Measurements from ENCODE around the gene YY2. TPM values are rescaled to one million over a fixed set of nuclear protein-coding genes. Genes with fewer than 3 reads are reported as not detected.

The YY2 gene
- total RNA-seq, 4 donors from 2014 or later = 0.16 to 0.92 (median 0.75) TPM; not detected in 1

- no peak for ATAC-seq
- Histone ChIP-seq H3K9me3 (no peaks in the 10 kb centered on the region), H3K4me3 (no peak overlapping the region), H3K27me3 (no peaks in the 10 kb centered on the region), H3K36me3 (peaks cover 0 to 6% of the 10 kb centered on the region in 2 donors), H3K27ac (no peak overlapping the region), H3K4me1 (peaks cover 4 to 11% of the 10 kb centered on the region in 2 donors)
- in situ Hi-C loops (cut with MboI; ENCODE audit: low sequenced_read_pairs in 4 of 4) = no loop called here
- TF ChIP-seq POLR2A (IDR thresholded peaks at IDR 0.05) = no peak
- TF ChIP-seq, protein P1, sequence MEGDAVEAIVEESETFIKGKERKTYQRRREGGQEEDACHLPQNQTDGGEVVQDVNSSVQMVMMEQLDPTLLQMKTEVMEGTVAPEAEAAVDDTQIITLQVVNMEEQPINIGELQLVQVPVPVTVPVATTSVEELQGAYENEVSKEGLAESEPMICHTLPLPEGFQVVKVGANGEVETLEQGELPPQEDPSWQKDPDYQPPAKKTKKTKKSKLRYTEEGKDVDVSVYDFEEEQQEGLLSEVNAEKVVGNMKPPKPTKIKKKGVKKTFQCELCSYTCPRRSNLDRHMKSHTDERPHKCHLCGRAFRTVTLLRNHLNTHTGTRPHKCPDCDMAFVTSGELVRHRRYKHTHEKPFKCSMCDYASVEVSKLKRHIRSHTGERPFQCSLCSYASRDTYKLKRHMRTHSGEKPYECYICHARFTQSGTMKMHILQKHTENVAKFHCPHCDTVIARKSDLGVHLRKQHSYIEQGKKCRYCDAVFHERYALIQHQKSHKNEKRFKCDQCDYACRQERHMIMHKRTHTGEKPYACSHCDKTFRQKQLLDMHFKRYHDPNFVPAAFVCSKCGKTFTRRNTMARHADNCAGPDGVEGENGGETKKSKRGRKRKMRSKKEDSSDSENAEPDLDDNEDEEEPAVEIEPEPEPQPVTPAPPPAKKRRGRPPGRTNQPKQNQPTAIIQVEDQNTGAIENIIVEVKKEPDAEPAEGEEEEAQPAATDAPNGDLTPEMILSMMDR (IDR thresholded peaks at IDR 0.05 in 4 of 5, conservative IDR thresholded peaks at IDR 0.05 in 1 of 5) = no peak
- DNase-seq = no peak
- intact Hi-C loops (cut with DNase I; ENCODE audit: low total_unique reads) = no loop called here
Measured at GRCh38 chrX:21843179-21843578, 12.6 kb upstream of the YY2 start.

DNA sequence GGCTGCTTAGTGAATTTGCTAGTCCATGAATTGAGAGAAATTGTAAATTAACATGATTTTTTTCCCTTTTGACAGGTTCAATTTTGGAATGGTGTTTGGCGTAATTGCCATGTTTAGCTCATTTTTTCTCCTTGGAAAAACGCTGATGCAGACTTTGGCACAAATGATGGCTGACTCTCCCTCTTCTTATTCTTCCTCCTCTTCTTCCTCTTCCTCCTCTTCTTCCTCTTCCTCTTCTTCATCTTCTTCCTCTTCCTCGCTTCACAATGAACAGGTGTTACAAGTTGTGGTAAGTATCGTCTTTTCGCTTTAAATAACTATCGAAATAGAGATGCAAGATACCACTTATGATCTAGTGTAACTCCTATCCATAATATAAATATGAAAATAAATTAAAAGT lies 10.7 kb upstream of the YY2 start:
- no peak for TF ChIP-seq POLR2A (IDR thresholded peaks at IDR 0.05)
- TF ChIP-seq, protein P1 (IDR thresholded peaks at IDR 0.05 in 4 of 5, conservative IDR thresholded peaks at IDR 0.05 in 1 of 5) = no peak
- in situ Hi-C loops (cut with MboI; ENCODE audit: low sequenced_read_pairs in 4 of 4) (no loop called here), intact Hi-C loops (cut with DNase I; ENCODE audit: low total_unique reads) (no loop called here)
- Histone ChIP-seq H3K36me3 (peaks cover 0 to 6% of the 10 kb centered on the region in 2 donors), H3K9me3 (no peaks in the 10 kb centered on the region), H3K27me3 (no peaks in the 10 kb centered on the region), H3K4me3 (no peak overlapping the region), H3K4me1 (peaks cover 4 to 10% of the 10 kb centered on the region in 2 donors), H3K27ac (no peak overlapping the region)
- ATAC-seq (no peak), DNase-seq (no peak)

DNA sequence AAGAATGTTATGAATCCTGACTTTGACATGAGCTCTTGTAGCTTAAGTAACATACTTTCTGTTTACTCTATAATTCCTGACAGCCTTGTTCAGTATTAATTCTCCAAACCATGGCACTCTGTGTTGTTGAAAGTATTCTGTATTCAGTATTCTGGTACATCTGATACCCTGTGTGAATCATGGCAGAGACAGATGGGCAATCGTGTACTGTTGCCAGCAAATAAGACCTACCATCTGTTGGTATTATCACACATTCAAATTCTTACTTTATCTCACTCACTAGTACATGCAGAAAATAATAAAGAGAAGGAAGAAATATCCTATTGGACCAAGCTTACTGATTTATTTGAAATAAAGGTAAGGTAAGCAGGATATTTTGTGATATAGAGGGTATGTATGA lies 8.4 kb upstream of the YY2 start:
- Histone ChIP-seq H3K27me3 (no peaks in the 10 kb centered on the region), H3K9me3 (no peaks in the 10 kb centered on the region), H3K4me3 (no peak overlapping the region), H3K27ac (peak overlapping the region in 2 of 4 donors; percentile 38 to 49), H3K36me3 (peaks cover 0 to 6% of the 10 kb centered on the region in 2 donors), H3K4me1 (no peaks in the 10 kb centered on the region)
- no peak for TF ChIP-seq POLR2A (IDR thresholded peaks at IDR 0.05)
- TF ChIP-seq, protein P1 (IDR thresholded peaks at IDR 0.05 in 4 of 5, conservative IDR thresholded peaks at IDR 0.05 in 1 of 5) = no peak
- no peak for DNase-seq
- in situ Hi-C loops (cut with MboI; ENCODE audit: low sequenced_read_pairs in 4 of 4) = no loop called here
- peak; percentile 54 to 56 for ATAC-seq
- intact Hi-C loops (cut with DNase I; ENCODE audit: low total_unique reads) = no loop called here

DNA sequence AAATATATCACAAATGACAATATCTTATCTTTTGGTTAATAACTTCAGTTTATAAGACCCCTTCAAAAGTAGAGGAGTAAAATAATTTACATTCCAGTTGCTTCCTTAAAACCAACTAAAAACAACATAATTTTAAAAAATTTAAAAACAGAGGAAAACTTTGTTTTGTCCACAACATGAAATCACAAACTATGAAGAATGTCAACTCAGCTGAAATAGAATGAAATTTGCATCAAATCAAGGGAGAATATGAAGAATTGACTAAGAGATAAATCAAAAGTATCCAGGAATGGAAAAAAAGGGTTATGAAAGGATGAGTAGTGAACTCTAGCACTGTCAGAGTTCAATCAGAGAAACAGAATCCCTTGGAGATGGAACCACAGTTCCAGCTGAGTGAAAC lies 2.2 kb upstream of the YY2 start:
- in situ Hi-C loops (cut with MboI; ENCODE audit: low sequenced_read_pairs in 4 of 4) = no loop called here
- ATAC-seq (no peak), DNase-seq (no peak)
- intact Hi-C loops (cut with DNase I; ENCODE audit: low total_unique reads) = no loop called here
- no peaks in the 10 kb centered on the region for H3K4me1 ChIP-seq
- H3K9me3 ChIP-seq = no peaks in the 10 kb centered on the region
- TF ChIP-seq POLR2A (IDR thresholded peaks at IDR 0.05) = no peak
- TF ChIP-seq, protein P1 (IDR thresholded peaks at IDR 0.05 in 4 of 5, conservative IDR thresholded peaks at IDR 0.05 in 1 of 5) = no peak
- H3K27ac ChIP-seq = no peak overlapping the region
- no peaks in the 10 kb centered on the region for H3K27me3 ChIP-seq
- peaks cover 0 to 19% of the 10 kb centered on the region in 2 donors for H3K36me3 ChIP-seq
- no peak overlapping the region for H3K4me3 ChIP-seq

DNA sequence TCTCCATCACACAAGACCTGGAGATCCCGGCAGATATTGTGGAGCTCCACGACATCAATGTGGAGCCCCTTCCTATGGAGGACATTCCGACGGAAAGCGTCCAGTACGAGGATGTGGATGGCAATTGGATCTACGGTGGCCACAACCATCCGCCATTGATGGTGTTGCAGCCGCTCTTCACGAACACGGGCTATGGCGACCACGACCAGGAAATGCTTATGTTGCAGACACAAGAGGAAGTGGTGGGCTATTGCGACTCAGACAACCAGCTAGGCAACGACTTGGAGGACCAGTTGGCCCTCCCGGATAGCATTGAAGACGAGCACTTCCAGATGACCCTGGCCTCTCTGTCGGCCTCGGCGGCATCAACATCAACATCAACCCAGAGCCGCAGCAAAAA lies 717 bp downstream of the YY2 start:
- Histone ChIP-seq H3K36me3 (peaks cover 0 to 19% of the 10 kb centered on the region in 2 donors), H3K9me3 (no peaks in the 10 kb centered on the region), H3K27me3 (no peaks in the 10 kb centered on the region), H3K27ac (no peak overlapping the region), H3K4me1 (no peaks in the 10 kb centered on the region), H3K4me3 (no peak overlapping the region)
- intact Hi-C loops (cut with DNase I; ENCODE audit: low total_unique reads) = no loop called here
- no peak for ATAC-seq
- TF ChIP-seq POLR2A (IDR thresholded peaks at IDR 0.05) = no peak
- TF ChIP-seq, protein P1 (IDR thresholded peaks at IDR 0.05 in 4 of 5, conservative IDR thresholded peaks at IDR 0.05 in 1 of 5) = no peak
- no peak for DNase-seq
- in situ Hi-C loops (cut with MboI; ENCODE audit: low sequenced_read_pairs in 4 of 4) = no loop called here

All from gastrocnemius medialis (tissue), 4 donors.